Ectodermal cell (in vitro differentiated cells): ENCODE data around the gene SIX6.

Experiments
- H3K27ac ChIP-seq: 2 replicates; pipeline ENCODE4 v1.7.0; 2013; ENCODE audit warnings: mild to moderate bottlenecking, low read depth, low read length; ENCODE audit not compliant: insufficient read depth, poor library complexity, severe bottlenecking
- H3K27me3 ChIP-seq: 2 replicates; pipeline ENCODE4 v1.7.0; 2013; ENCODE audit warnings: mild to moderate bottlenecking, low read length; ENCODE audit not compliant: insufficient read depth, control insufficient read depth, poor library complexity, severe bottlenecking
- H3K36me3 ChIP-seq: one replicate; pipeline ENCODE4 v1.7.0; 2013; ENCODE audit warnings: low read length; ENCODE audit not compliant: control insufficient read depth, insufficient read depth
- H3K4me1 ChIP-seq: one replicate; pipeline ENCODE4 v1.7.0; 2013; ENCODE audit warnings: low read length; ENCODE audit not compliant: control insufficient read depth, insufficient read depth
- H3K4me3 ChIP-seq: 2 replicates; pipeline ENCODE4 v1.7.0; 2013; ENCODE audit warnings: low read depth, low read length, control low read depth; ENCODE audit not compliant: insufficient read depth
- H3K9me3 ChIP-seq: 2 replicates; pipeline ENCODE4 v1.7.0; 2013; ENCODE audit warnings: mild to moderate bottlenecking, low read length, moderate library complexity; ENCODE audit not compliant: control insufficient read depth
- WGBS, 2 experiments: methylation state at CpG; one replicate each; pipeline ENCODE4 v1.1.7; 2013; ENCODE audit warnings: missing lambda C conversion rate in 2 of 2; 5-methylcytosine and 5-hydroxymethylcytosine counted together

Gene SIX6

GRCh38 chr14:60512973-60513571 lies 4.1 kb downstream of the SIX6 start:
- no peak overlapping the region for H3K4me3 ChIP-seq
- peaks cover 100% of the 10 kb centered on the region for H3K27me3 ChIP-seq
- peaks cover 20% of the 10 kb centered on the region for H3K4me1 ChIP-seq
- WGBS, 2 experiments: 3% methylated on average over 7 of the region's 7 CpGs
- H3K9me3 ChIP-seq: no peaks in the 10 kb centered on the region
- H3K36me3 ChIP-seq: no peaks in the 10 kb centered on the region
- H3K27ac ChIP-seq: no peak overlapping the region

- Histone ChIP-seq H3K27ac (no peak overlapping the region), H3K9me3 (no peaks in the 10 kb centered on the region), H3K4me3 (peak overlapping the region; percentile 37), H3K27me3 (peaks cover 100% of the 10 kb centered on the region), H3K4me1 (peaks cover 14% of the 10 kb centered on the region), H3K36me3 (no peaks in the 10 kb centered on the region)
- WGBS, 2 experiments: 3 to 4% methylated on average over 6 to 7 of the region's 10 CpGs
Observed at GRCh38 chr14:60514378-60514740, 5.4 kb downstream of the SIX6 start.

GRCh38 chr14:60514741-60515491 lies 6.0 kb downstream of the SIX6 start:
- peaks cover 9% of the 10 kb centered on the region for H3K4me1 ChIP-seq
- H3K9me3 ChIP-seq: no peaks in the 10 kb centered on the region
- H3K27ac ChIP-seq: no peak overlapping the region
- 1% methylated on average over 79 of the region's 79 CpGs for WGBS, 2 experiments
- H3K4me3 ChIP-seq: peak overlapping the region; percentile 37
- H3K36me3 ChIP-seq: no peaks in the 10 kb centered on the region
- H3K27me3 ChIP-seq: peaks cover 95% of the 10 kb centered on the region

- 1 to 3% methylated on average over 66 of the region's 66 CpGs for WGBS, 2 experiments
- Histone ChIP-seq H3K27ac (peak overlapping the region; percentile 9), H3K4me1 (peaks cover 4% of the 10 kb centered on the region), H3K4me3 (peak overlapping the region; percentile 37), H3K9me3 (no peaks in the 10 kb centered on the region), H3K27me3 (peaks cover 88% of the 10 kb centered on the region), H3K36me3 (no peaks in the 10 kb centered on the region)
Observed at GRCh38 chr14:60515511-60516289, 6.8 kb downstream of the SIX6 start.

GRCh38 chr14:60532442-60532841 lies 23.5 kb downstream of the SIX6 start:
- Histone ChIP-seq H3K4me3 (no peak overlapping the region), H3K27me3 (no peaks in the 10 kb centered on the region), H3K9me3 (no peaks in the 10 kb centered on the region), H3K4me1 (no peaks in the 10 kb centered on the region), H3K27ac (no peak overlapping the region), H3K36me3 (no peaks in the 10 kb centered on the region)
- 50 to 57% methylated on average over 2 to 3 of the region's 3 CpGs for WGBS, 2 experiments

- Histone ChIP-seq H3K9me3 (no peaks in the 10 kb centered on the region), H3K27me3 (no peaks in the 10 kb centered on the region), H3K4me3 (no peak overlapping the region), H3K4me1 (no peaks in the 10 kb centered on the region), H3K27ac (no peak overlapping the region), H3K36me3 (no peaks in the 10 kb centered on the region)
Observed at GRCh38 chr14:60537663-60538062, 28.7 kb downstream of the SIX6 start.

GRCh38 chr14:60544659-60545058 lies 35.7 kb downstream of the SIX6 start:
- 91% methylated on average over 2 of the region's 2 CpGs; no CpG with 5 or more reads in 1 of the 2 experiments for WGBS, 2 experiments
- H3K4me3 ChIP-seq: no peak overlapping the region
- H3K27me3 ChIP-seq: no peaks in the 10 kb centered on the region
- no peak overlapping the region for H3K27ac ChIP-seq
- H3K9me3 ChIP-seq: peaks cover 3% of the 10 kb centered on the region
- H3K36me3 ChIP-seq: no peaks in the 10 kb centered on the region
- no peaks in the 10 kb centered on the region for H3K4me1 ChIP-seq

- Histone ChIP-seq H3K27ac (no peak overlapping the region), H3K27me3 (no peaks in the 10 kb centered on the region), H3K4me3 (no peak overlapping the region), H3K9me3 (no peaks in the 10 kb centered on the region), H3K36me3 (no peaks in the 10 kb centered on the region), H3K4me1 (no peaks in the 10 kb centered on the region)
- WGBS, 2 experiments: 90 to 96% methylated on average over 1 of the region's 1 CpG
Observed at GRCh38 chr14:60553808-60554207, 44.9 kb downstream of the SIX6 start.

GRCh38 chr14:60561845-60562746 lies 53.1 kb downstream of the SIX6 start:
- Histone ChIP-seq H3K27ac (no peak overlapping the region), H3K4me1 (no peaks in the 10 kb centered on the region), H3K36me3 (no peaks in the 10 kb centered on the region), H3K9me3 (no peaks in the 10 kb centered on the region), H3K27me3 (no peaks in the 10 kb centered on the region), H3K4me3 (no peak overlapping the region)
- WGBS, 2 experiments: 31 to 33% methylated on average over 7 of the region's 7 CpGs
